Uterus (tissue), 2 donors: Measurements from ENCODE around the gene CDH4.

Experiments
- CTCF ChIP-seq, 4 experiments: fragments of 200-600 bp in 2 of 4; fragments of 450-650 bp in 2 of 4; sonication (generic) in 2 of 4; IDR thresholded peaks; one replicate each; pipeline ENCODE4 v1.5.1; 2016 to 2019; ENCODE audit warnings: antibody characterized with exemption in 4 of 4, mild to moderate bottlenecking in 2 of 4, moderate library complexity in 1 of 4
- POLR2A ChIP-seq, 2 donors: fragments of 450-650 bp; IDR thresholded peaks; one replicate each; pipeline ENCODE4 v1.6.1; 2016; ENCODE audit warnings: antibody characterized with exemption in 2 of 2, mild to moderate bottlenecking in 1 of 2, moderate library complexity in 1 of 2

- TF ChIP-seq CTCF (IDR thresholded peaks at IDR 0.05) (no peak), POLR2A (IDR thresholded peaks at IDR 0.05) (no peak)
These were observed 5.5 kb downstream of the CDH4 start for GRCh38 chr20:61257611-61258010.
